Adrenal gland (tissue), 12 donors: ENCODE measurements around the gene TUBGCP6. TPM values are rescaled to one million over a fixed set of nuclear protein-coding genes. Genes with fewer than 3 reads are reported as not detected.

Experiments
- DNase-seq, 7 donors: peaks; one replicate each; pipeline ENCODE4 v3.0.0-alpha.2; 2019 to 2020
- H3K27ac ChIP-seq, 5 donors: fragments of 200-600 bp; sonication (generic) in 4 of 5; 1 replicate in 3 of 5; 2 replicates in 2 of 5; pipeline versions ENCODE4 v1.5.1 to v1.8.0; 2016 to 2020; ENCODE audit warnings: mild to moderate bottlenecking in 1 of 5
- H3K27me3 ChIP-seq: fragments of 200-600 bp; 2 replicates; pipeline ENCODE4 v1.8.0; 2021
- H3K36me3 ChIP-seq, 2 donors: fragments of 200-600 bp; replicated peaks in 1 of 2; 1 replicate in 1 of 2; 2 replicates in 1 of 2; pipeline versions ENCODE4 v1.5.1 to v1.8.0; 2018 to 2022
- H3K4me1 ChIP-seq, 2 donors: fragments of 200-600 bp; replicated peaks in 1 of 2; 1 replicate in 1 of 2; 2 replicates in 1 of 2; pipeline versions ENCODE4 v1.5.1 to v1.8.0; 2018 to 2021
- H3K4me3 ChIP-seq, 4 donors: fragments of 200-600 bp; sonication (generic) in 3 of 4; one replicate each; pipeline ENCODE4 v1.5.1; 2016 to 2018
- H3K9me3 ChIP-seq, 3 donors: fragments of 200-600 bp; sonication (generic) in 1 of 3; replicated peaks in 1 of 3; 1 replicate in 2 of 3; 2 replicates in 1 of 3; pipeline versions ENCODE4 v1.5.1 to v1.8.0; 2016 to 2021
- CTCF ChIP-seq, 6 experiments: fragments of 450-650 bp in 4 of 6; fragments of 200-600 bp in 2 of 6; sonication (generic) in 1 of 6; IDR thresholded peaks; 1 replicate in 5 of 6; 2 replicates in 1 of 6; pipeline versions ENCODE4 v1.5.1 to v1.8.0; 2016 to 2021; ENCODE audit warnings: antibody characterized with exemption in 6 of 6, mild to moderate bottlenecking in 2 of 6, moderate library complexity in 1 of 6
- POLR2A ChIP-seq, 2 donors: fragments of 450-650 bp; IDR thresholded peaks; one replicate each; pipeline ENCODE4 v1.6.1; 2017; ENCODE audit warnings: antibody characterized with exemption in 2 of 2, mild to moderate bottlenecking in 2 of 2, moderate library complexity in 1 of 2
- WGBS, 4 donors: extraction: QIAGEN DNeasy Blood & Tissue Kit in 2 of 4; methylation state at CpG; one replicate each; pipeline versions ENCODE4 v1.1.5 to v1.1.7; 2013 to 2017; 5-methylcytosine and 5-hydroxymethylcytosine counted together
- intact Hi-C, 2 donors: fragments of 100-400 bp; cut with DNase I; formaldehyde crosslinking; loops; one replicate each; pipeline versions ENCODE4 v1.14.1 to v1.15.0; 2022 to 2023
- polyA plus RNA-seq, 3 donors: library from polyadenylated mRNA; stranded (reverse); fragments of 200-250 nt in 2 of 3; fragments of 350-450 nt in 1 of 3; fragmentation: Illumina TruSeq in 1 of 3; extraction: RNeasy Lipid Tissue Mini Kit (QIAGEN cat#74804) in 1 of 3; gene quantifications; one replicate each; pipeline ENCODE4 v1.2.3, GENCODE V29; 2013 to 2014
- total RNA-seq, 9 donors: library from RNA; depleted of rRNA in 4 of 9; stranded (reverse); fragments of >200 nt in 4 of 9; fragments of 120-200 nt in 1 of 9; fragmentation: NEBNext Ultra II Directional in 1 of 9; extraction: Animal tissue kit (Norgen Biotek cat#: 25700) in 1 of 9; gene quantifications; one replicate each; pipeline versions ENCODE4 v1.1.0 to v1.2.4, GENCODE V29; 2013 to 2023
- donor health status: healthy with polysubstance abuse.
- donor health status: Bipolar disorder and iron deficiency.
- donor health status: DM: yes; HTN: yes; CAD: no.
- donor health status: DM: no; HTN: no; CAD: no.
- donor health status: DM: no; HTN: no; CAD: no.
- donor health status: DM: yes; HTN: yes; CAD: no.

Gene TUBGCP6
- total and polyA plus RNA-seq, 12 donors = 8.3 to 171 (median 47.4) TPM

- intact Hi-C loops = no loop called here
- H3K4me3 ChIP-seq = no peak overlapping the region
- peaks cover 0 to 83% of the 10 kb centered on the region in 2 donors for H3K36me3 ChIP-seq
- WGBS, 4 donors = 82 to 94% (median 87%) methylated on average over 9 to 25 of the region's 25 CpGs
- H3K27ac ChIP-seq = no peak overlapping the region
- no peak for TF ChIP-seq CTCF (IDR thresholded peaks at IDR 0.05)
- no peaks in the 10 kb centered on the region for H3K4me1 ChIP-seq
- H3K9me3 ChIP-seq = no peaks in the 10 kb centered on the region
- no peak for DNase-seq
- H3K27me3 ChIP-seq = no peaks in the 10 kb centered on the region
These were observed 24.8 kb downstream of the TUBGCP6 start for GRCh38 chr22:50219800-50220602.

GRCh38 chr22:50218996-50219727 lies 25.7 kb downstream of the TUBGCP6 start:
- Histone ChIP-seq H3K27ac (no peak overlapping the region), H3K4me3 (no peak overlapping the region), H3K4me1 (no peaks in the 10 kb centered on the region), H3K27me3 (no peaks in the 10 kb centered on the region), H3K9me3 (no peaks in the 10 kb centered on the region), H3K36me3 (peaks cover 0 to 83% of the 10 kb centered on the region in 2 donors)
- intact Hi-C loops = no loop called here
- TF ChIP-seq CTCF (IDR thresholded peaks at IDR 0.05) (no peak), POLR2A (IDR thresholded peaks at IDR 0.05) (no peak)
- peak; percentile 81 to 93 (median 87) for DNase-seq
- 66 to 85% (median 74%) methylated on average over 17 to 42 of the region's 42 CpGs for WGBS, 4 donors

GRCh38 chr22:50218153-50218995 lies 26.4 kb downstream of the TUBGCP6 start:
- DNase-seq = no peak
- no peaks in the 10 kb centered on the region for H3K27me3 ChIP-seq
- peaks cover 0 to 85% of the 10 kb centered on the region in 2 donors for H3K36me3 ChIP-seq
- TF ChIP-seq CTCF (IDR thresholded peaks at IDR 0.05) (no peak), POLR2A (IDR thresholded peaks at IDR 0.05) (no peak)
- intact Hi-C loops = no loop called here
- WGBS, 4 donors = 83 to 93% (median 85%) methylated on average over 19 to 43 of the region's 43 CpGs
- no peaks in the 10 kb centered on the region for H3K4me1 ChIP-seq
- H3K9me3 ChIP-seq = no peaks in the 10 kb centered on the region
- H3K4me3 ChIP-seq = no peak overlapping the region
- no peak overlapping the region for H3K27ac ChIP-seq
